K562 (cell line): Measurements from ENCODE around the gene COL20A1.

Experiments used
- CBX5 ChIP-seq: IDR thresholded peaks from 2 replicates; pipeline ENCODE4 v1.6.1; 2014; ENCODE audit warnings: low read depth, borderline replicate concordance
- CTCF ChIP-seq, 3 experiments: IDR thresholded peaks in 2 of 3; conservative IDR thresholded peaks in 1 of 3; 2 replicates each; pipeline ENCODE4 v1.5.1; 2011 to 2012; ENCODE audit warnings: low read length in 3 of 3, mild to moderate bottlenecking in 3 of 3, control low read depth in 2 of 3, improper control_type of control experiment in 1 of 3, inconsistent platforms in 1 of 3, low read depth in 1 of 3, mixed read lengths in 1 of 3, moderate library complexity in 1 of 3; ENCODE audit not compliant: insufficient read depth in 2 of 3
- KDM1A ChIP-seq, 2 experiments: fragments of 450-650 bp; IDR thresholded peaks; 2 replicates each; pipeline ENCODE4 v1.6.1; 2016; ENCODE audit warnings: mild to moderate bottlenecking in 2 of 2
- TAF1 ChIP-seq: IDR thresholded peaks from 2 replicates; pipeline ENCODE4 v1.6.1; 2011; ENCODE audit warnings: mild to moderate bottlenecking, low read length, moderate library complexity; ENCODE audit not compliant: insufficient read depth, control insufficient read depth, severe bottlenecking; ENCODE audit errors: extremely low read depth
- ZBTB43 ChIP-seq: sonication (generic); formaldehyde crosslinking; IDR thresholded peaks from 2 replicates; pipeline ENCODE4 v1.8.0; 2023; ENCODE audit warnings: mild to moderate bottlenecking, missing genetic modification reagents
- ZFP1 ChIP-seq: fragments of 450-650 bp; formaldehyde crosslinking; IDR thresholded peaks from 2 replicates; pipeline ENCODE4 v1.4.0; 2020; ENCODE audit warnings: mild to moderate bottlenecking, mixed read lengths

GRCh38 chr20:63352811-63353221 lies 59.8 kb downstream of the COL20A1 start:
- no peak for TF ChIP-seq CBX5
- no peak for TF ChIP-seq TAF1
- TF ChIP-seq CTCF (IDR thresholded peaks at IDR 0.05 in 2 of 3, conservative IDR thresholded peaks at IDR 0.05 in 1 of 3; ENCODE audit: insufficient read depth in 2 of 3, low read depth in 1 of 3, low read length in 3 of 3), result no peak
- no peak for TF ChIP-seq ZBTB43 (CRISPR knock-in tag)
- no peak for TF ChIP-seq KDM1A (IDR thresholded peaks at IDR 0.05)
- no peak for TF ChIP-seq ZFP1 (CRISPR knock-in tag)
